ENCODE measurements around the gene HTR3C.

Gene HTR3C

DNA sequence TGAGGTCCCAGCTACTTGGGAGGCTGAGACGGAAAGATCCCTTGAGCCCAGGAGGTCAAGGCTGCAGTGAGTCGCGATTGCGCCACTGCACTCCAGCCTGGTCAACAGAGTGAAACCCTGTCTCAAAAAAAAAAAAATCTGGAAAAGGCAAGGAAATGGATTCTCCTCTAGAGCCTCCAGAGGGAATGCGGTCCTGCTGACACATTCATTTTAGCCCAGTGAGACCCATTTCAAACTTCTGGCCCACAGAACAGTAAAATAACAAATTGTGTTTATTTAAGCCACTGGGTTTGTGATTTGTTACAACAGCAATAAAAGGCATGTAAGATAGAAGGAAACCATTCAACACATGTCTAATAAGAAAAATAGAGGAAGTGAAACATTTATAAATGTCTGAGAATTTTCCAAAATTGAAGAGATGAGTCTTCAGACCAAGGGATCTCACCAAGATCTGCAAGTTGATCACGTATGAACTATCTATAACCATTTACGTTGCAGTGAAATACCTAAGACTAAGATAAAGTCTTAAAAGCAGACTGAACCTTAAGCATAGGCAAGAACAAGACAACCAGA lies 44.0 kb downstream of the HTR3C start, which contains the start of gene HTR3E:
Gene HTR3E, plus strand, starts transcription at position 254 of the 573 bp plus-strand sequence. CDS start 466 bp downstream, outside the sequence.
- no peak for DNase-seq

DNA sequence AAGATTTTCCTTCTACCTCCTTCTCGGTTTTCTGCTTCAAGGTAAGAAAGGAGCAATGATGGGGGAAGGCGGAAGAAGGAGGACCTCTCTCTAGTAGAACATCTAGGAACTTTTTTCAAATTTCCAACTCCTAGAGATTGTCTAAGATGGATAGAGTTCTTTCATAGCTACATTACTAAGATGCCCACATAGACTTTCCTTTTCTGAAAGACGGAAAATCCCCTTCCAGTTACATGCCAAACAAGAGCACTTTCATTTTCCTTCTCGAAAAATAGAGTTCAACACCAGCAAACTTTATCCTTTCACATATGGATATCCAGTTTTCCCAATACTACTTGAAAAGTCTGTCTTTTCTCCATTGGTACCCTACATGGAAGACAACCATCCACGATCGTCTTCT lies 44.7 kb downstream of the HTR3C start:
- DNase-seq = no peak

DNA sequence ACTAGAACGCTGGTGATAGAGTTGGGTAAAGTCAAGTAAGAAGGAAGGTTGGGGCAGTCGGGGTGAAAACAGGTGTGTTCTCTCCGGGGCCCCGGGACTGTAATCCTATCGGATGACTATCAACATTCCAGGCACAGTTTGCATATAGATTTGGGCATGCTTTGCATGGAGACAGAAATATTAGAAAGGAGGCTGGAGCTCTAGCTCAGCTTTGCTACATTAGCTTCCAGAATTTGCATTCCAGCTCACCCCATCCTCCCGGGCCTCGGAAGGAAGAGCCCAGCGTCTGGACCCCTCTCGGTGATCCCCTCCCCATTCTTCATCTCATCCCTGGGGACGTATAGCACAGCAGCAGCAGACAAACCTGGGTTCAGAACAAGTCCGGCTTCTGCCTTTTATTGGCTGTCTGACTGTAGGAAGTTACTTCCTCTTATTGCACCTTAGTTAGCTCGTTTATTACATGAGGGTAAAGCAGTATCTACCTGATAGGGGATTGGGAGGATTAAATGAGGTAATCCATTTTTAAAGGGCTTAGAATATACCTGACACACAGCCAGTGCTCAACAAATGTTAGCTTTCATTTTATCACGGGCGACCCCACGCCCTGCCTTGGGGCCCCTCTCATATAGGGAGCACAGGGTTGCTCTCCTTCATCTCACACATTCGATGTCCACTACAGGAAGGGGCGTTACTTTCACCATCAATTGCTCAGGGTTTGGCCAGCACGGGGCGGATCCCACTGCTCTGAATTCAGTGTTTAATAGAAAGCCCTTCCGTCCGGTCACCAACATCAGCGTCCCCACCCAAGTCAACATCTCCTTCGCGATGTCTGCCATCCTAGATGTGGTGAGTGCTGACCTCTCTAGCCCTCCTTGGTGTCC lies 47.2 kb downstream of the HTR3C start:
- no peak for DNase-seq
